ENCODE results near the gene DRICH1.

- no peak for TF ChIP-seq CTCF (IDR thresholded peaks at IDR 0.05)
- no peak for TF ChIP-seq EP300 (IDR thresholded peaks at IDR 0.05)
- no peak for TF ChIP-seq POLR2A (IDR thresholded peaks at IDR 0.05)
Observed at GRCh38 chr22:23603266-23603665, 28.9 kb downstream of the DRICH1 start.

All from gastroesophageal sphincter (tissue), 3 donors.